HG03196 (cell line): ENCODE results near the gene NCAPD2.

Experiments used
- ATAC-seq: cut with Tn5 transposase; IDR thresholded peaks from one replicate; pipeline ENCODE4 v1.9.1; 2021; ENCODE audit not compliant: unreplicated experiment

The NCAPD2 gene

GRCh38 chr12:6569786-6570185 is 75.9 kb downstream of the NCAPD2 start:
- ATAC-seq = no peak

GRCh38 chr12:6570264-6570887 is 76.5 kb downstream of the NCAPD2 start:
- no peak for ATAC-seq

GRCh38 chr12:6573001-6573400 is 79.1 kb downstream of the NCAPD2 start:
- no peak for ATAC-seq

GRCh38 chr12:6574576-6575295 is 80.8 kb downstream of the NCAPD2 start:
- ATAC-seq = no peak

GRCh38 chr12:6575648-6576047 is 81.7 kb downstream of the NCAPD2 start:
- ATAC-seq = no peak
